Endothelial cell of umbilical vein (primary cell): ENCODE data around the gene CARMIL1.

Experiments used
- EZH2 ChIP-seq: IDR thresholded peaks from 2 replicates; pipeline ENCODE4 v1.6.1; 2012; ENCODE audit warnings: borderline replicate concordance, low read depth, mild to moderate bottlenecking, moderate library complexity, low read length, inconsistent platforms; ENCODE audit not compliant: severe bottlenecking
- MAX ChIP-seq: IDR thresholded peaks from 2 replicates; pipeline ENCODE4 v1.6.1; 2011; ENCODE audit not compliant: insufficient read depth, insufficient read length
- MYC ChIP-seq: IDR thresholded peaks from one replicate; pipeline ENCODE4 v1.6.1; 2011; ENCODE audit warnings: mild to moderate bottlenecking, low read depth, low read length
- POLR2AphosphoS5 ChIP-seq: IDR thresholded peaks from 2 replicates; pipeline ENCODE4 v1.6.1; 2012; ENCODE audit warnings: low read depth, mild to moderate bottlenecking, control low read depth, low read length, moderate library complexity; ENCODE audit not compliant: insufficient read depth
- TF ChIP-seq, protein P1 (sequence below), 2 donors: IDR thresholded peaks; 1 replicate in 1 of 2; 2 replicates in 1 of 2; pipeline ENCODE4 v1.5.1; 2011; ENCODE audit warnings: low read length in 2 of 2, mild to moderate bottlenecking in 2 of 2, moderate library complexity in 2 of 2, control low read depth in 1 of 2, inconsistent platforms in 1 of 2, low read depth in 1 of 2; ENCODE audit not compliant: insufficient read depth in 1 of 2; ENCODE audit errors: extremely low read depth in 1 of 2

DNA sequence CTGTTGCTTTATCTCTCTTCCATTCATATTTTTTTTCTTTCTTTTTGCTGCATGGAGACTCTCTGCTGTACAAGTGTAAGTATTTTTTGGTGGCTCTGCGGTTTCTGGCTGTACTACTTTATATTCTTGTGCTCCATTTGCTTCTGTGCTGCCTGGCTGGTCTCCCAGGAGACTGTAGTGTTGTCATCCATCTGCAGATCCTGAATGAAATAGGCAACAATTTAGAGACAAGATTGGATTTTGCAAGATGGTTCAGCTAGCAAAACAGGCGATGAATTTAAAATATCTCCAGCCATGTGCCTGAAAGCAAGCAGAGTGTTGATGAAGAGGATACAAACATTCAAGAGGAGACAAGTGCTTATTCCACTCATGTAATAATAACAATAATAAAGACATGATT, 297.7 kb downstream of the CARMIL1 start:
- TF ChIP-seq MAX, result no peak
- TF ChIP-seq POLR2AphosphoS5, result no peak
- TF ChIP-seq, protein P1, sequence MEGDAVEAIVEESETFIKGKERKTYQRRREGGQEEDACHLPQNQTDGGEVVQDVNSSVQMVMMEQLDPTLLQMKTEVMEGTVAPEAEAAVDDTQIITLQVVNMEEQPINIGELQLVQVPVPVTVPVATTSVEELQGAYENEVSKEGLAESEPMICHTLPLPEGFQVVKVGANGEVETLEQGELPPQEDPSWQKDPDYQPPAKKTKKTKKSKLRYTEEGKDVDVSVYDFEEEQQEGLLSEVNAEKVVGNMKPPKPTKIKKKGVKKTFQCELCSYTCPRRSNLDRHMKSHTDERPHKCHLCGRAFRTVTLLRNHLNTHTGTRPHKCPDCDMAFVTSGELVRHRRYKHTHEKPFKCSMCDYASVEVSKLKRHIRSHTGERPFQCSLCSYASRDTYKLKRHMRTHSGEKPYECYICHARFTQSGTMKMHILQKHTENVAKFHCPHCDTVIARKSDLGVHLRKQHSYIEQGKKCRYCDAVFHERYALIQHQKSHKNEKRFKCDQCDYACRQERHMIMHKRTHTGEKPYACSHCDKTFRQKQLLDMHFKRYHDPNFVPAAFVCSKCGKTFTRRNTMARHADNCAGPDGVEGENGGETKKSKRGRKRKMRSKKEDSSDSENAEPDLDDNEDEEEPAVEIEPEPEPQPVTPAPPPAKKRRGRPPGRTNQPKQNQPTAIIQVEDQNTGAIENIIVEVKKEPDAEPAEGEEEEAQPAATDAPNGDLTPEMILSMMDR (IDR thresholded peaks at IDR 0.05; ENCODE audit: extremely low read depth in 1 of 2, insufficient read depth in 1 of 2, low read depth in 1 of 2, low read length in 2 of 2), result no peak
- no peak for TF ChIP-seq EZH2
- no peak for TF ChIP-seq MYC
